GM12801 (cell line): ENCODE measurements around the gene SNN.

Source experiments
- CTCF ChIP-seq: IDR thresholded peaks from one replicate; pipeline ENCODE4 v1.5.1; 2011; ENCODE audit warnings: control low read depth; ENCODE audit not compliant: insufficient read length; ENCODE audit errors: extremely low read depth

SNN gene

GRCh38 chr16:11658896-11659708 lies 9.2 kb upstream of the SNN start:
- no peak for TF ChIP-seq CTCF

- no peak for TF ChIP-seq CTCF
These were observed 7.7 kb upstream of the SNN start for GRCh38 chr16:11660565-11660964.

GRCh38 chr16:11662582-11662981 lies 5.7 kb upstream of the SNN start:
- TF ChIP-seq CTCF, result no peak

- no peak for TF ChIP-seq CTCF
These were observed 3.2 kb upstream of the SNN start for GRCh38 chr16:11665071-11665491.

- no peak for TF ChIP-seq CTCF
These were observed 1.9 kb upstream of the SNN start for GRCh38 chr16:11666103-11667055.

GRCh38 chr16:11667221-11667823 lies 933 bp upstream of the SNN start:
- TF ChIP-seq CTCF, result no peak
